Colonic mucosa (tissue), 4 donors: ENCODE results near the gene LINGO1. TPM values are rescaled to one million over a fixed set of nuclear protein-coding genes. Genes with fewer than 3 reads are reported as not detected.

ENCODE experiments used
- DNase-seq: peaks from one replicate; pipeline ENCODE4 v3.0.0-alpha.2; 2020
- H3K27ac ChIP-seq: fragments of 200-600 bp; one replicate; pipeline ENCODE4 v1.8.0; 2021
- H3K27me3 ChIP-seq: fragments of 200-600 bp; one replicate; pipeline ENCODE4 v1.8.0; 2021
- H3K36me3 ChIP-seq: fragments of 200-600 bp; one replicate; pipeline ENCODE4 v1.8.0; 2021
- H3K4me1 ChIP-seq: fragments of 200-600 bp; one replicate; pipeline ENCODE4 v1.8.0; 2021; ENCODE audit warnings: mild to moderate bottlenecking
- H3K4me3 ChIP-seq: fragments of 200-600 bp; one replicate; pipeline ENCODE4 v1.8.0; 2021
- H3K9ac ChIP-seq, 2 donors: one replicate each; pipeline ENCODE4 v1.7.0; 2013; ENCODE audit warnings: control low read depth in 2 of 2, low read depth in 2 of 2, low read length in 2 of 2
- H3K9me3 ChIP-seq: fragments of 200-600 bp; one replicate; pipeline ENCODE4 v1.8.0; 2021
- intact Hi-C: fragments of 100-400 bp; cut with DNase I; formaldehyde crosslinking; loops from one replicate; pipeline ENCODE4 v1.14.1; 2022
- total RNA-seq, 2 donors: library from RNA; stranded (reverse); fragmentation: NEBNext Ultra II Directional in 1 of 2; extraction: Animal tissue kit (Norgen Biotek cat#: 25700) in 1 of 2; gene quantifications; one replicate each; pipeline ENCODE4 v1.2.1, GENCODE V29; 2021
- TF ChIP-seq, protein P1 (sequence below): fragments of 200-600 bp; IDR thresholded peaks from one replicate; pipeline ENCODE4 v1.8.0; 2022; ENCODE audit warnings: antibody characterized with exemption, mild to moderate bottlenecking
- donor health status: healthy.
- donor health status: DM: no; HTN: no; CAD: no.
- donor health status: DM: no; HTN: no; CAD: no.

The LINGO1 gene
- total RNA-seq, 2 donors from 2014 or later, result 0.79 to 1.1 TPM

GRCh38 chr15:77653832-77654480 is 21.2 kb upstream of the LINGO1 start:
- H3K4me1 ChIP-seq, result no peaks in the 10 kb centered on the region
- no peak overlapping the region for H3K4me3 ChIP-seq
- intact Hi-C loops, result no loop called here
- H3K27me3 ChIP-seq, result no peaks in the 10 kb centered on the region
- H3K9me3 ChIP-seq, result no peaks in the 10 kb centered on the region
- no peaks in the 10 kb centered on the region for H3K36me3 ChIP-seq
- no peak overlapping the region for H3K9ac ChIP-seq
- no peak overlapping the region for H3K27ac ChIP-seq
- DNase-seq, result no peak
- TF ChIP-seq, protein P1, sequence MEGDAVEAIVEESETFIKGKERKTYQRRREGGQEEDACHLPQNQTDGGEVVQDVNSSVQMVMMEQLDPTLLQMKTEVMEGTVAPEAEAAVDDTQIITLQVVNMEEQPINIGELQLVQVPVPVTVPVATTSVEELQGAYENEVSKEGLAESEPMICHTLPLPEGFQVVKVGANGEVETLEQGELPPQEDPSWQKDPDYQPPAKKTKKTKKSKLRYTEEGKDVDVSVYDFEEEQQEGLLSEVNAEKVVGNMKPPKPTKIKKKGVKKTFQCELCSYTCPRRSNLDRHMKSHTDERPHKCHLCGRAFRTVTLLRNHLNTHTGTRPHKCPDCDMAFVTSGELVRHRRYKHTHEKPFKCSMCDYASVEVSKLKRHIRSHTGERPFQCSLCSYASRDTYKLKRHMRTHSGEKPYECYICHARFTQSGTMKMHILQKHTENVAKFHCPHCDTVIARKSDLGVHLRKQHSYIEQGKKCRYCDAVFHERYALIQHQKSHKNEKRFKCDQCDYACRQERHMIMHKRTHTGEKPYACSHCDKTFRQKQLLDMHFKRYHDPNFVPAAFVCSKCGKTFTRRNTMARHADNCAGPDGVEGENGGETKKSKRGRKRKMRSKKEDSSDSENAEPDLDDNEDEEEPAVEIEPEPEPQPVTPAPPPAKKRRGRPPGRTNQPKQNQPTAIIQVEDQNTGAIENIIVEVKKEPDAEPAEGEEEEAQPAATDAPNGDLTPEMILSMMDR, result no peak

DNA sequence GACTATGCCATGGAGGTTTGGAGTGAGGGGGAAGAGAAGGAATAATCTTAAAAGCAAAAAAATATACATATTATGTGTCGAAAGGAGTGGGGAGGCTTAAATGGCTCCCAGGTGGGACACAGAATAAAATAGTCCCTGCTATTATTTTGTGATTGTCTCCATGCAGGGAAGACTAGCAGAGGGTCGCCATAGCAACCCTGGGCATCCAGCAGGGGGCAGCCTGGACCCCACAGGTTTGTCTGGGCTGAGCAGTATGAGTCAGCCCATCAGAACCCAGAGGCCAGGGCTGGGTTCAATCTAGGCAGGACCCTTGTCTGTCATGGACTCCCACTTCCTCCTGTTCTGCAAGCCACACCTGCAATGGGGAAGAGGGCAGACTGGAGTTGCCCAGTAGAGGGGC is 17.6 kb upstream of the LINGO1 start:
- Histone ChIP-seq H3K4me3 (no peak overlapping the region), H3K36me3 (no peaks in the 10 kb centered on the region), H3K4me1 (no peaks in the 10 kb centered on the region), H3K9me3 (no peaks in the 10 kb centered on the region), H3K9ac (no peak overlapping the region), H3K27me3 (no peaks in the 10 kb centered on the region), H3K27ac (no peak overlapping the region)
- DNase-seq, result no peak
- TF ChIP-seq, protein P1, result no peak
- intact Hi-C loops, result no loop called here

DNA sequence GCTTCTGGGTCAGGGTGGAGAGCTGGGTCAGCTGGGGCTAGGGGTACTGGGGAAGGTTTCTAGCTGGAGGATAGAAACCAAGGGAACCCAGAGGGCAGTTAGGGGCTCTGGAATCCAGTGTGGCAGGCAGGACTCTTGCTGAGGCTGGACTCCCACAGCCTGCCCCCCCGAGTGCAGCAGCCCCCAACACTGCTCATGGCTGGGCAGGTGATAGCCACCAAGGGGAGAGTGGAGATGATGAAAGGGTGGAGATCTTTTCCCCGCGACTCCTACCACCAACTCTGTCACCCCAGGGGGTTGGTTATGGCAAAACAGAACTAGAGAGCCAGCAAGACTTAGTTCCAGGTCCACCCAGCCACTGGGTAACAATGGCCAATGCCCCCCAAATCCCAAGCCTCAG is 16.9 kb upstream of the LINGO1 start:
- no peak overlapping the region for H3K4me3 ChIP-seq
- no peak overlapping the region for H3K9ac ChIP-seq
- no peaks in the 10 kb centered on the region for H3K27me3 ChIP-seq
- H3K4me1 ChIP-seq, result no peaks in the 10 kb centered on the region
- intact Hi-C loops, result no loop called here
- TF ChIP-seq, protein P1, result no peak
- no peak for DNase-seq
- no peaks in the 10 kb centered on the region for H3K36me3 ChIP-seq
- H3K27ac ChIP-seq, result no peak overlapping the region
- H3K9me3 ChIP-seq, result no peaks in the 10 kb centered on the region

DNA sequence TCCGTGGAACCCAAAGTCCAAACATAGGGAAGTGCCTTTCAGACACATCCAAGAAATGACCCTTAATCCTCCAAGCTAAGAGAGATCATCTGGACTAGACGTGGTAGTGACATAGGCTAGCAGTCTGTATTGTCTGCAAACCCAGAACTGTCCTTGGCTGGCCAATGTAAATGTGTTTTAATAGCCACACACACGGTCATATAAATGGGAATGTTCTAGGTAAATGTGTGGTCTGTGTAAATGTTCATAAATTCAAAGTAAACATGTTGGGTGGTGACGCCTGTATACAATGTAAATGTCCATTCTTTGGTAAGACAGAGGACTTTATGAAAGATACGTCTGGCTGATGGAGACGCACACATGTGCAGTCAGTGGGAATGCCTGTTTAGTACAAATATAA is 16.3 kb upstream of the LINGO1 start:
- TF ChIP-seq, protein P1, result no peak
- no peak overlapping the region for H3K9ac ChIP-seq
- no peak for DNase-seq
- intact Hi-C loops, result no loop called here
- H3K4me1 ChIP-seq, result no peaks in the 10 kb centered on the region
- H3K9me3 ChIP-seq, result no peaks in the 10 kb centered on the region
- H3K27ac ChIP-seq, result no peak overlapping the region
- no peaks in the 10 kb centered on the region for H3K27me3 ChIP-seq
- H3K4me3 ChIP-seq, result no peak overlapping the region
- H3K36me3 ChIP-seq, result no peaks in the 10 kb centered on the region

DNA sequence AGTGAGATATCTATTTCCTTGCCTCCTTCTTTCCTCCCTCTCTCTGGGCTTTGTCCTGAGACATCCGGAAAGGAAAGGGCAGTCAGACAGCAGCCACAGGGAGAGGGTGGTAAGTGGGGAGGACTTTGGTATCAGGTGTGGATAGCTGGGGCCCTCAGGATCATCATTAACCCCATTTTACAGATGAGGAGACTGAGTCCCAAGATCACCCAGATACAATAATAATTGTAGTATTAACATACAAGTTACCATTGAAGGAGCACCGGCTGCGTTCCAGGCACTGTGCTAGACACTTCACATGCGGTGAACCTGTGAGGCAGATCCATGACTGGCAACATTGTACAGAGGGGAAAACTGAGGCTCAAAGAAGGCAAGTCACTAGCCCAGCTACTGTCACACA is 15.2 kb upstream of the LINGO1 start:
- TF ChIP-seq, protein P1, result no peak
- intact Hi-C loops, result no loop called here
- Histone ChIP-seq H3K27ac (no peak overlapping the region), H3K4me3 (no peak overlapping the region), H3K4me1 (no peaks in the 10 kb centered on the region), H3K36me3 (no peaks in the 10 kb centered on the region), H3K27me3 (no peaks in the 10 kb centered on the region), H3K9me3 (no peaks in the 10 kb centered on the region), H3K9ac (no peak overlapping the region)
- DNase-seq, result no peak
